Calu3 (cell line): ENCODE results near the gene SMS. TPM values are rescaled to one million over a fixed set of nuclear protein-coding genes. Genes with fewer than 3 reads are reported as not detected.

Source experiments
- BruUV-seq: library from RNA; stranded (reverse); fragments of 400-500 nt; replicated peaks from 2 replicates; lab custom pipeline; 2021; lab: Mats Ljungman, UMichigan
- CTCF ChIA-PET: fragments of 300-600 bp; sonication (Branson Sonifier 250); formaldehyde crosslinking; loops from one replicate; lab custom pipeline; 2022; ENCODE audit warnings: antibody characterized with exemption; lab: Charles Lee
- DNase-seq: peaks from one replicate; pipeline ENCODE4 v3.0.0; 2022
- H3K27ac Mint-ChIP-seq: one replicate; pipeline ENCODE4 v1.8.0; 2022; ENCODE audit warnings: mixed read lengths; ENCODE audit not compliant: unreplicated experiment
- H3K27me3 Mint-ChIP-seq: one replicate; pipeline ENCODE4 v1.8.0; 2022; ENCODE audit warnings: mixed read lengths; ENCODE audit not compliant: unreplicated experiment
- H3K36me3 Mint-ChIP-seq: one replicate; pipeline ENCODE4 v1.8.0; 2022; ENCODE audit warnings: mild to moderate bottlenecking, moderate library complexity, mixed read lengths; ENCODE audit not compliant: insufficient read depth, unreplicated experiment
- H3K4me1 Mint-ChIP-seq: one replicate; pipeline ENCODE4 v1.8.0; 2022; ENCODE audit warnings: mild to moderate bottlenecking, low read depth, mixed read lengths; ENCODE audit not compliant: unreplicated experiment
- H3K4me3 Mint-ChIP-seq: one replicate; pipeline ENCODE4 v1.8.0; 2022; ENCODE audit warnings: mild to moderate bottlenecking, low read depth, moderate library complexity, mixed read lengths; ENCODE audit not compliant: unreplicated experiment
- H3K9me3 Mint-ChIP-seq: one replicate; pipeline ENCODE4 v1.8.0; 2022; ENCODE audit warnings: low read depth, mixed read lengths; ENCODE audit not compliant: unreplicated experiment
- intact Hi-C: fragments of 100-400 bp; cut with micrococcal nuclease; formaldehyde crosslinking; loops from one replicate; pipeline ENCODE4 v1.10.0; 2022; ENCODE audit not compliant: unreplicated experiment
- total RNA-seq: library from RNA; stranded (reverse); gene quantifications from 2 replicates; pipeline ENCODE4 v1.2.3, GENCODE V29; 2022
- TF ChIP-seq, protein P1 (sequence below): fragments of 200-600 bp; IDR thresholded peaks from one replicate; pipeline ENCODE4 v1.8.0; 2022; ENCODE audit warnings: antibody characterized with exemption; ENCODE audit not compliant: unreplicated experiment

The SMS gene
- total RNA-seq, 1 experiment from 2014 or later, result 225 TPM

GRCh38 chrX:21956783-21957182 lies 16.3 kb downstream of the SMS start:
- intact Hi-C loops, result no loop called here
- Mint-ChIP-seq H3K36me3 (peaks cover 34% of the 10 kb centered on the region), H3K4me1 (peaks cover 47% of the 10 kb centered on the region), H3K9me3 (no peaks in the 10 kb centered on the region), H3K27me3 (no peaks in the 10 kb centered on the region), H3K27ac (no peak overlapping the region), H3K4me3 (no peak overlapping the region)
- DNase-seq, result no peak
- no TSS peak for BruUV-seq
- TF ChIP-seq, protein P1, sequence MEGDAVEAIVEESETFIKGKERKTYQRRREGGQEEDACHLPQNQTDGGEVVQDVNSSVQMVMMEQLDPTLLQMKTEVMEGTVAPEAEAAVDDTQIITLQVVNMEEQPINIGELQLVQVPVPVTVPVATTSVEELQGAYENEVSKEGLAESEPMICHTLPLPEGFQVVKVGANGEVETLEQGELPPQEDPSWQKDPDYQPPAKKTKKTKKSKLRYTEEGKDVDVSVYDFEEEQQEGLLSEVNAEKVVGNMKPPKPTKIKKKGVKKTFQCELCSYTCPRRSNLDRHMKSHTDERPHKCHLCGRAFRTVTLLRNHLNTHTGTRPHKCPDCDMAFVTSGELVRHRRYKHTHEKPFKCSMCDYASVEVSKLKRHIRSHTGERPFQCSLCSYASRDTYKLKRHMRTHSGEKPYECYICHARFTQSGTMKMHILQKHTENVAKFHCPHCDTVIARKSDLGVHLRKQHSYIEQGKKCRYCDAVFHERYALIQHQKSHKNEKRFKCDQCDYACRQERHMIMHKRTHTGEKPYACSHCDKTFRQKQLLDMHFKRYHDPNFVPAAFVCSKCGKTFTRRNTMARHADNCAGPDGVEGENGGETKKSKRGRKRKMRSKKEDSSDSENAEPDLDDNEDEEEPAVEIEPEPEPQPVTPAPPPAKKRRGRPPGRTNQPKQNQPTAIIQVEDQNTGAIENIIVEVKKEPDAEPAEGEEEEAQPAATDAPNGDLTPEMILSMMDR, result no peak
- CTCF ChIA-PET, result no interaction called here

DNA sequence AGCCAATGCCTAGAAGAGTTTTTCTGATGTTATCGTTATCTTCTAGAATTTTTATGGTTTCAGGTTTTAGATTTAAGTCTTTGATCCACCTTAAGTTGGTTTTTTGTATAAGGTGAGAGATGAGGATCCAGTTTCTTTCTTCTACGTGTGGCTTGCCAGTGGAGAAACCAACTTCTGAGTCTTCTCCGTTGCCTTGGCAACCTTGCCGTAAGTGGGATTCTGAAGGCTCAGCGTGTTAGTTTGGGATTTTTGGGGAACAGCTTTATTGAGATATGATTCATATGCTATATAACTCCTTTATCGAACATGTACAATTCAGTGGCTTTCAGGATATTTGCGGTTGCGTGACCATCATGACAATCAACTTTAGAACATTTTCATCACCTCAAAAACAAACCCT lies 17.7 kb downstream of the SMS start:
- no TSS peak for BruUV-seq
- Mint-ChIP-seq H3K27me3 (no peaks in the 10 kb centered on the region), H3K9me3 (no peaks in the 10 kb centered on the region), H3K36me3 (peaks cover 29% of the 10 kb centered on the region), H3K4me1 (peaks cover 41% of the 10 kb centered on the region), H3K27ac (no peak overlapping the region), H3K4me3 (no peak overlapping the region)
- TF ChIP-seq, protein P1, result no peak
- CTCF ChIA-PET, result no interaction called here
- no peak for DNase-seq
- intact Hi-C loops, result no loop called here

DNA sequence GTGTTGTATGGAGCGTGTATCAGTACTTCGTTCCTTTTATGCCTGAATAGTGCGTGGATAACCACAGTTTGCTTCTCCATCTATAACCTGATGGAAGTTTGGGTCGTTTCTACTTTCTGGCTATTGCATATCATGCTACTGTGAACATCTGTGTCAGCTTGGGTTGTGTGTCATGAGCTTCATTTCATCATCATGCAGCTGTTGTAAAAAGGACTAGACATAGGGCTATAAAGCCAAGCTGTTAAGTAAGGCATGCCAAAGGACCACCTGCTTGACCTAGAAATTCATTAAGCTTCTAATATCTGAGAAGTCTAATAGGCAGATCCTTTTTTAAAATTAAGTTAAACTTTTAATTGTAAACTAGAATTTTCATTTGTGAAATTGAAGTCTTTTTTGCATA lies 18.4 kb downstream of the SMS start:
- DNase-seq, result no peak
- Mint-ChIP-seq H3K27me3 (no peaks in the 10 kb centered on the region), H3K4me3 (no peak overlapping the region), H3K27ac (no peak overlapping the region), H3K9me3 (no peaks in the 10 kb centered on the region), H3K36me3 (peaks cover 29% of the 10 kb centered on the region), H3K4me1 (peaks cover 38% of the 10 kb centered on the region)
- intact Hi-C loops, result no loop called here
- TF ChIP-seq, protein P1, result no peak
- BruUV-seq, result no TSS peak
- CTCF ChIA-PET, result no interaction called here

DNA sequence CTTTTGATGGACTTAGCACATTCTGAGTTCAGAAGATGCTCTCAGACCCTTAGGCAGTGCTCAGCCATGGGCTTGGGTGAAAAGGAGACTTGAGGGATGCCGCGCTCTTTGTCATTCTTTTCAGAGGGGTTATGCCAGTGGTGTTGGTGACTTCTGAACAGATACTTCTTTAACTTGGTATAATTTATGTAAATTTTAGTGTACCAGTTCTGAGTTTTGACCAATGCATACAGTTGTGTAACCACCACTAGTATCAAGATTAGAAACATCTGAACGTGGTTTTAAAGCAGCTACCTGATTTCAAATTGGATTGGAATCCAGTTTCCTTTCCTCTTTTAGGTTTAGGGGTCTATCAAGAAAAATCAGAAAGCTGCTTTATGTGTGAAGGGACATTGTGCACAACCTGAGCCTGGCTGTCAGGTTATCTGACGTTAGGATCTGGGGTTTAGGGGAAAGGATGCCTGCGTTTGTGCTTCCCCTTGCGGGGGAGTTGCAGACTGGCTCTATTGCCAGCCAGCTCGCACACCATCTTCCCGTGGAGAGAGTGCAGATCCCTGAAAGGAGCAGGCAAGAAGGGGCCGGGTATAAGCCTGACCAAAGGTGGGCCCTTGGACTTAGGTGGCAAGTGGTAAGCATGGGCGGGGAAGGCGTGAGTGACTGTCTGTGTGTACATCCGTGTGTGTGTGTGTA lies 19.0 kb downstream of the SMS start:
- TF ChIP-seq, protein P1, result no peak
- Mint-ChIP-seq H3K27ac (peak overlapping the region; percentile 32), H3K27me3 (no peaks in the 10 kb centered on the region)

More for the DNA sequence above, 19.0 kb downstream of the SMS start:
- no TSS peak for BruUV-seq
- H3K4me3 Mint-ChIP-seq, result peak overlapping the region; percentile 27
- CTCF ChIA-PET, result interaction anchor here (1.1 kb wide), 1 partner anchor 13 kb away, joined by 3 read pairs; no protein-coding TSS in a partner anchor
- DNase-seq, result no peak
- peaks cover 39% of the 10 kb centered on the region for H3K4me1 Mint-ChIP-seq
- H3K36me3 Mint-ChIP-seq, result peaks cover 23% of the 10 kb centered on the region
- intact Hi-C loops, result no loop called here
- H3K9me3 Mint-ChIP-seq, result no peaks in the 10 kb centered on the region
